Glutamatergic neuron (in vitro differentiated cells): ENCODE measurements around the gene SPON1. TPM values are rescaled to one million over a fixed set of nuclear protein-coding genes. Genes with fewer than 3 reads are reported as not detected.

Experiments used
- DNase-seq: peaks from one replicate; pipeline ENCODE4 v3.0.0; 2022
- H3K27ac Mint-ChIP-seq: one replicate; pipeline ENCODE4 v1.8.0; 2020; ENCODE audit warnings: mild to moderate bottlenecking, mixed read lengths, inconsistent platforms; ENCODE audit not compliant: unreplicated experiment
- H3K27me3 Mint-ChIP-seq: one replicate; pipeline ENCODE4 v1.8.0; 2020; ENCODE audit warnings: mild to moderate bottlenecking, moderate library complexity, mixed read lengths, inconsistent platforms; ENCODE audit not compliant: unreplicated experiment
- H3K36me3 Mint-ChIP-seq: one replicate; pipeline ENCODE4 v1.8.0; 2020; ENCODE audit warnings: mild to moderate bottlenecking, mixed read lengths, inconsistent platforms; ENCODE audit not compliant: unreplicated experiment
- H3K4me1 Mint-ChIP-seq: one replicate; pipeline ENCODE4 v1.8.0; 2020; ENCODE audit warnings: mild to moderate bottlenecking, low read depth, mixed read lengths, inconsistent platforms; ENCODE audit not compliant: unreplicated experiment
- H3K4me3 Mint-ChIP-seq: one replicate; pipeline ENCODE4 v1.8.0; 2020; ENCODE audit warnings: mild to moderate bottlenecking, mixed read lengths, inconsistent platforms; ENCODE audit not compliant: unreplicated experiment
- H3K9me3 Mint-ChIP-seq: one replicate; pipeline ENCODE4 v1.8.0; 2020; ENCODE audit warnings: mild to moderate bottlenecking, moderate library complexity, mixed read lengths, inconsistent platforms; ENCODE audit not compliant: unreplicated experiment
- CTCF ChIP-seq: fragments of 200-600 bp; sonication (generic); IDR thresholded peaks from one replicate; pipeline ENCODE4 v1.5.0; 2021; ENCODE audit not compliant: partially characterized antibody, unreplicated experiment
- total RNA-seq: library from RNA; stranded (reverse); fragmentation: NEBNext Ultra II Directional; extraction: Animal tissue kit (Norgen Biotek cat#: 25700); gene quantifications from one replicate; pipeline ENCODE4 v1.2.1, GENCODE V29; 2021; ENCODE audit not compliant: unreplicated experiment

SPON1 gene
- total RNA-seq, 1 donor from 2014 or later = 0.81 TPM

GRCh38 chr11:14259878-14260277 lies 297.4 kb downstream of the SPON1 start:
- peaks cover 2% of the 10 kb centered on the region for H3K27me3 Mint-ChIP-seq
- no peaks in the 10 kb centered on the region for H3K36me3 Mint-ChIP-seq
- no peak overlapping the region for H3K27ac Mint-ChIP-seq
- no peak overlapping the region for H3K4me3 Mint-ChIP-seq
- DNase-seq = no peak
- H3K4me1 Mint-ChIP-seq = no peaks in the 10 kb centered on the region
- no peak for TF ChIP-seq CTCF
- H3K9me3 Mint-ChIP-seq = no peaks in the 10 kb centered on the region

- H3K4me1 Mint-ChIP-seq = no peaks in the 10 kb centered on the region
- peaks cover 2% of the 10 kb centered on the region for H3K27me3 Mint-ChIP-seq
- no peaks in the 10 kb centered on the region for H3K36me3 Mint-ChIP-seq
- H3K4me3 Mint-ChIP-seq = no peak overlapping the region
- DNase-seq = no peak
- no peaks in the 10 kb centered on the region for H3K9me3 Mint-ChIP-seq
- TF ChIP-seq CTCF = no peak
- H3K27ac Mint-ChIP-seq = no peak overlapping the region
Measured at GRCh38 chr11:14261066-14261465, 298.5 kb downstream of the SPON1 start.

GRCh38 chr11:14262271-14262846 lies 299.8 kb downstream of the SPON1 start:
- Mint-ChIP-seq H3K27me3 (peaks cover 2% of the 10 kb centered on the region), H3K4me3 (no peak overlapping the region), H3K36me3 (no peaks in the 10 kb centered on the region), H3K9me3 (no peaks in the 10 kb centered on the region), H3K4me1 (no peaks in the 10 kb centered on the region), H3K27ac (no peak overlapping the region)
- TF ChIP-seq CTCF = no peak
- DNase-seq = no peak

- no peaks in the 10 kb centered on the region for H3K9me3 Mint-ChIP-seq
- H3K27me3 Mint-ChIP-seq = no peaks in the 10 kb centered on the region
- no peaks in the 10 kb centered on the region for H3K36me3 Mint-ChIP-seq
- no peak overlapping the region for H3K27ac Mint-ChIP-seq
- peaks cover 2% of the 10 kb centered on the region for H3K4me1 Mint-ChIP-seq
- TF ChIP-seq CTCF = no peak
- no peak overlapping the region for H3K4me3 Mint-ChIP-seq
- DNase-seq = no peak
Measured at GRCh38 chr11:14264966-14265365, 302.4 kb downstream of the SPON1 start.

GRCh38 chr11:14266622-14267021 lies 304.1 kb downstream of the SPON1 start:
- Mint-ChIP-seq H3K27ac (no peak overlapping the region), H3K27me3 (no peaks in the 10 kb centered on the region), H3K4me3 (no peak overlapping the region), H3K9me3 (no peaks in the 10 kb centered on the region), H3K4me1 (peaks cover 2% of the 10 kb centered on the region), H3K36me3 (peaks cover 4% of the 10 kb centered on the region)
- DNase-seq = no peak
- no peak for TF ChIP-seq CTCF
